GM21825 (cell line): Measurements from ENCODE around the gene GPR33.
"Not testable (repeated sequence)": the region's sequence is repeated elsewhere in the genome, so short reads cannot be mapped to it uniquely, and the experiment has no call there.

Experiments
- ATAC-seq: cut with Tn5 transposase; IDR thresholded peaks from one replicate; pipeline ENCODE4 v1.9.1; 2021; ENCODE audit warnings: mild to moderate bottlenecking, moderate library complexity; ENCODE audit not compliant: unreplicated experiment

GPR33 gene

DNA sequence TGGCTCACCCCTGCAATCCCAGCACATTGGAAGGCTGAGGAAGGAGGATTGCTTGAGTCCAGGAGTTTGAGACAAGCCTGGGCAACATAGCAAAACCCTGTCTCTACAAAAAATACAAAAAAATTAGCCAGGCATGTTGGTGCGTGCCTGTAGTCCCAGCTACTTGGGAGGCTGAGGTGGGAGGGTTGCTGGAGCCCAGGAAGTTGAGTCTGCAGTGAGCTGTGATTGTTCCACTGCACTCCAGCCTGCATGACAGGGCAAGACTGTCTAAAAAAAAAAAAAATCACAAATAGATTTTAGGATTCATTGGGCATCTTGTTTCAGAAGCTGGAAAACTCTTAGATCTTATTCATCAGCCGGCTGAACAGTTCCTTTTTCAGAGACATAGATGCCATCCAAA, 25.4 kb downstream of the GPR33 start:
- ATAC-seq, result not testable (repeated sequence)

DNA sequence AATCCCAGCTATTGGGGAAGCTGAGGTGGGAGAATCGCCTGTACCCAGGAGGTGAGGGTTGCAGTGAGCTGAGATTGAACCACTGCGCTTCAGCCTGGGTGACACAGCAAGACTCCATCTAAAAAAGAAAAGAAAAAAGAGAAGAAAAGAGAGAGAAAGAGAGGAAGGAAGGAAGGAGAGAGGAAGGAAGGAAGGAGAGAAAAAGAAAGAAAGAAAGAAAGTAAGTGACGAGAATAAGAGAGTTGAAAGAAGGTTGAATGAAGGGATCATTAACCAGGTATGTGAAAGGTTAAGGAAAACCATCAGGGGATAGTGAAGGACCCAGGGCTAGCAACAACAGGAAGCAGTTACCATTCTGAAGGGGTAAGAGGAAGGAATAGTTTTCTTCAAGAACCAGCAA, 26.3 kb downstream of the GPR33 start:
- ATAC-seq, result no peak

DNA sequence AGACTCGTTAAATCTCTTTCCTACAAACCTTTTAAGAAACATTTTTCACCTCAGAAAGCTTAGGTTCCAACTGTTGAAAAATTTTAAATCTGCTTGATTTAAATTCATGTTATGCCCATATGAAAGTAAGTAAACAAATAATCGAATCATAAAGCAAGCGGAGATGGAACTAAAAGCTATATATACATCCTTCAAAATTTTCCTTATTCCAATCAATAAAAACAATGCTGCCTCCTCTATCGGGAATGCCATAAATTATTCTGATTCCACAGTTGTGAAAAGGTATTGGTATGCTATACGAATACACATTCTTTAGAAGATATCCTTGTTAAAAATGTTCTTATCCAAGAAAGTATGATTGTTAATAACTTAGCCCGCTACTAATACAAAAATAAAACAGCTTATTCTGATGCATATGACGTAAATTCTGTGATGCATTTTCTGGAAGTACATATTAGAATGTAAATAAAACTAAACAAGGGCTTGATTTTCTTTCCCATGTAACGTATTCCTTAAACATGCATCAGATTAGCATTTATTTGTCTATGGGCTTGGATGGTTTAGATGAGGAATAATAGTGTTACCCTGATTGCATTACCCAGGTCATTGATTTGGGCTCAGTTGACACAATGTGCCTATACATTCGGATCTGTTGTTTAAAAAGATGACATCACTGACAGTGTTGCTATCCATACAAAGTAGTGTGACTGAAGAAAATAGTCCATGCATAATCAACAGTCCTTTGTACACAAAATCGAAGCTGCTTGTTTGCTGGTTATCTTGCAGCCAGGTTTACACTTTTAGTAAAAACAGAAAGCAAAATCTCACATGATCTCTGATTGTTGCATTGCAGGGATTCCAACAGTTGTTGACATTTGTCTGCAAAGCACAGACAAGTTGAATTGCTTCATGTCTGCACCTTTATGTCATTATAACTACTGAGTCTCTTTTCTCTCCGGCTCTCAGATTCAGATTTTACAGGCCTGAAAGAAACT, 29.9 kb downstream of the GPR33 start:
- no peak for ATAC-seq

DNA sequence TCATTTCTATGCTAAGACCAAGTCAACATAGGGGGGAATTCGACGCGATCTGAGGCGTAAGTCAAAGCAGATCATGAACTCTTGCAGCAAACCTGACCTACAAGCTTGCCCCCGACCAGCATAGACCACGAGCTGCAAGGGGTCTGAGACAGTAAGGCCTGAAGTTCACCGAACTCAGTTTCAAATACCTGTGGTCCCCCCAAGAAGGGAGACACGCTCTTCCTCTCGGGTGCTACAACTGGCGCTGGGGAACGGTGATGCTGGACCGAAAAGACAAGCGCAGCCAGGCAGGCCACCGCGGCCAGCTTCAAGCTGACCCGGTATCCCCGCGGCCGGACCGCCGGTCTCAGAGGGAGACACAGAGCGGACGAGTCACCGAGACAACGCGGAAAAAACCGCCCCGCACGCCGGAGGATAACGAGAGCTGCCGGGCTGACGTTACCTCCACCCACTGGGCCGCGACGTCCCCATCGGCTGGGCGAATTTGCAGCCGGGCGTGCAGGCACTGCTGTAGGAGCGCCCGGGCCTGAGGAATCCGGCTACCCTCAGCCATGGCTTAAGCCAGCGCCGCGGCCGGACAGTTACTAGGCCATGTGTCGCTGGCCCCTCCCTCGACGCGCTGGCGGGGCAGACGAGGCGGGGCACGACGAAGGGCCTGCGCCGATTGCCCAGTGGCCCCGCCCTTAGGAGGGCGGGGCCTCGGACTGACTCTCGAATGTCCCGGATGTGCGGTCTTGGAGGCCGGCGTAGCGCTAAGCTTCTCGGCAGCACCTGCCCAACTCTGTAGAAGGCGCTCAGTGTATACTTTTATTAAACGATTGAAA, 30.8 kb downstream of the GPR33 start, which contains the start of gene DTD2:
Gene DTD2 (minus strand): TSS at position 666 of the 824 bp plus-strand sequence. CDS start 113 bp downstream, at position 553.
- ATAC-seq, result peak; percentile 99

DNA sequence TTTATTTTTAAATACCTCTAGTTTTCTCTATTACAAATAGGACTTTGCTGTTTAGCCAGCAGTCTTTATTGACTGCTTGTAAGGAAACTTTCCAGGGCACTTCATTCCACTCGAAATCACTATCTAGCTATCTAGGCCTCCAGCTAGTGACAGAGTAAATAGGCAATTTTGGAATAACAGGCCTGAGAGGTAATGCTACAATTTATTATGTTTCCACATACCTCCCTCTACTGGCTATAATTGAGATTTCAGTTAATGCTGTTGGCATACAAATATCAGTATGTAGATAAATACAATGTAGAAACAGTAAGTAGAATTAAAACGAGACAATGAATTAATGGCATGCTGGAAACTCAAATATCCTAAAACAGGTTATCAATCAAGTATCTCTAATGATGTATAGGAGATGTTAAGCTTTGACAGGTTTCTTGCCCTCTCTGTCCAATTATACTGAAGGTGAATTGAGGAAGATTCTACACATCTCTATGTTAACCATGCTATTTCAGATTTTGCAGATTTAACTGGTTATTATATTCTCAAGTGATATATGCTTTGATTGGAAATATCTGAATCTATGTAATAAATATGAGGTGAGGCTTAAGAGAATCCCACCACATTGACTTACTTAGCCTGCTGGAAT, 37.7 kb downstream of the GPR33 start:
- no peak for ATAC-seq

DNA sequence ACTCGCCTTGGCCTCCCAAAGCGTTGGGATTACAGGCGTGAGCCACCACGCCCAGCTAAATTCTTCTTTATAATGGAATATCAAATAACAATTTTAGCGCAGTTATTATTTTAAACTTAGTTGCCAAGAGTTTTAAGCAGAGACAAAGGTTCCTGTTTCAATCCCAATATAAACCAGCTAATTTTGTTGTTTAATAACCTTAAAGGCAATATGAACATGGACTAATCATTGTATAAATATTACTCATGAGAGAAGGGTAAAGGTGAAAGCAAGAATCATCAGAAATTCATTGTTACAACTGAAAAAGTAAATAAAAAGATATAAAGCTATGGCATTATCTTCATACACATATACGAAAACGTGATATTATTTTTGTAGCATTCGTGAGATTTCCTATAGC, 38.7 kb downstream of the GPR33 start:
- ATAC-seq, result no peak

DNA sequence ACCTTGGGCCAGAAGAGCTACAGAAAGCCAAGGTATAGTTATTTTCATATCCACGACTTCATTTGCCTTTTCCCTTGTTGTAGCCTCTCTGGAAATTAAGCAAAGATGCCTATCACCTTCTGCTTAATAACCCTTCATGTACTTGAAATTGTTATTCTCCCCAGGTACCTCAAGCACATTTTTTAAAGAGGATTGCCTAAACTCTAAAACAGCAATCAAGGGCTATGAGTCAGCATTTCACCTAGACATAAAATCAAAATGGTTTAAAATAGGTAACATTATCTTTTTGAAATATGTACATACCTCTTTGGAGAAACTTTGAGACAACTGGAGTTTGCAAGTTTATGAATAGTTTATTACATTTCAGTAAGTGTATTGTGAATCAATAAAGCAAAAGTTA, 42.1 kb downstream of the GPR33 start:
- ATAC-seq, result no peak

DNA sequence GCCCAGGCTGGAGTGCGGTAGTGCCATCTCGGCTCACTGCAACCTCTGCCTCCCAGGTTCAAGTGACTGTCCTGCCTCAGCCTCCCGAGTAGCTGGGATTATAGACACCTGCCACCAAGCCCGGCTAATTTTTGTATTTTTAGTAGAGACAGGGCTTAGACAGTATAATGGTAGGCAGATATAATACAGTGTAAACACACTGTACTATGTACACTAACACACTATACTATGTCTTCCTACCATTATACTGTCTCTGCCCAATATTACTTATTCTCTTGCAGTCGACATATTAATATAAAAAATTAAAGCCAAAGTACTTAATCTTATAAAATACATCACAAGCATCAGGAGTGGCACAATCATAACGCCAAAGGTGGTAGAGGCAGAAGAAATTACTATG, 45.6 kb downstream of the GPR33 start:
- no peak for ATAC-seq

DNA sequence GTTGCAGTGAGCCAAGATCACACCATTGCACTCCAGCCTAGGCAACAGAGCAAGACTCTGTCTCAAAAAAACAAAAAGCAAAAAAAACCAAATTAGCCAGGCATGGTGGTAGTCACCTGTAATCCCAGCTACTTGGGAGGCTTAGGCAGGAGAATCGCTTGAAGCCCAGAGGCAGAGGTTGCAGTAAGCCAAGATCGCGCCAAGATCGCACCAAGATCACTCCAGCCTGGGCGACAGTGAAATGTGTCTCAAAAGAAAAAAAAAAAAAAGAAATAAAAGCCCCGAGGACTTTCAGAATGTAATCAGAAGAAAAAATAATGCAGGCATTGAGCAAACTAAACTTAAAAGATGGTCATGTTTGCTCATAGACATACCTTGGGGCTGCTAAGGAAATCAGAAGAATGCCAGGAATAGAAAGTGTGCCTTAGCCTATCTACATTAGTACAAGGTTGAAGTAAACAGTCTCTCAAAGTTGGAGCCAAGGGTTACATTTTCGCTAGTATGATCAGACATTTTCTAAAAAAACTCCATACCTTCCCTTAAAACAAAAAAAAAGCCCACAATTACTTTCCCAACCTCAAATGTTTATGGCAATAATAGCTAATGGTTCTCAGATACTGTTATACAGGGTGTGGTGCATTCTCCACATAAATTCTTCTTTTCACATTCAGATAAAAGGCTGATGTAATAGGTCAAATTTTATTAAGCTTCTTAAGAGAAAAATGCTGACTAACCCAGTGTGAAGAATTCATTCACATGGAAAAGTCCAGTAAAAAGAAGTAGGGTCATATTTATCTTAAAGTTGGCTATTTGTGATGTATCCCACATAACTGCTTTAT, 46.3 kb downstream of the GPR33 start:
- ATAC-seq, result no peak

DNA sequence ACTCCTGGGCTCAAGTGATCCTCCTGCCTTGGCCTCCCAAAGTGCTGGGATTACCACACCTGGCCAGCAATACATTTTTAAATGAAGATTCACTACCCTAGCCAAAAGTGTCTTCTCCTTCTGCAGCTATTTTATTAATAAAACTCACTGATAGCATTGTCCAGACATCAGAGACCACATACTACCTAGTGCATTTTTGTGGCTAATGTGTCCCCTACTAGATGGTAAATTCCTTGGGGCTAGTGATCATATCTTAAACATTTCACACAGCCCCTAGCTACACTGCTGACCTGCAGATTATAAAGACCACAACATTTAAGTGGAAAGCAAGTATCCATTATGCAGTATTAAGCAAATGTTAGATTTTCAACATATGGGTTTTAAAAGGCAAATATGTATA, 47.6 kb downstream of the GPR33 start:
- no peak for ATAC-seq

DNA sequence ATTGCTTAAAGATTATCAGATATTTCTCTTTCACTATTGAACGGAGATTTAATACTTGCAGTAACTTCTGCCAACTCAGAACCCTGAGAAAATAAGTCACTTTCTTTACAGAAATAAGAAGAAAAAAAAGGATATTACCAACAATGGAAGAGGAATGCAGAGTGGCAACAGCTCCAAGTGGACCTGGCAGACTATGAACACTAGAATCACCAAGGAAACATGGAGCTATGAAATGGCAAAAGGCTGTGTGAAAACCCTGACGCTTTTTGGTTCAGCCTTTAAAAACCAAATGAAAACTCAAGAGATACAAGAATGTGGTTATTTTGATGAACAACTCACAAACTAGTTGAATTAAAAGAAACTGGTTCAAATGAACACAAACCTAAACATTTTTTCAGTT, 48.3 kb downstream of the GPR33 start:
- no peak for ATAC-seq

DNA sequence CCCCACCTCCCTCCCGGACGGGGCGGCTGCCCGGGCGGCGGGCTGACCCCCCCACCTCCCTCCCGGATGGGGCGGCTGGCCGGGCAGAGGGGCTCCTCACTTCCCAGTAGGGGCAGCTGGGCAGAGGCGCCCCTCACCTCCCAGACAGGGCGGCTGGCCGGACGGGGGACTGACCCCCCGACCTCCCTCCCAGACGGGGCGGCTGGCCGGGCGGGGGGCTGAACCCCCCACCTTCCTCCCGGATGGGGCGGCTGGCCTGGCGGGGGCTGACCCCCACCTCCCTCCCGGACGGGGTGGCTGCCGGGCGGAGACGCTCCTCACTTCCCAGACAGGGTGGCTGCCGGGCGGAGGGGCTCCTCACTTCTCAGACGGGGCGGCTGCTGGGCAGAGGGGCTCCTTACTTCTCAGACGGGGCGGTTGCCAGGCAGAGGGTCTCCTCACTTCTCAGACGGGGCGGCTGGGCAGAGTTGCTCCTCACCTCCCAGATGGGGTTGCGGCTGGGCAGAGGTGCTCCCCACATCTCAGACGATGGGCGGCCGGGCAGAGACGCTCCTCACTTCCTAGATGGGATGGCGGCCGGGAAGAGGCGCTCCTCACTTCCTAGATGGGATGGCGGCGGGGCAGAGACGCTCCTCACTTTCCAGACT, 50.7 kb downstream of the GPR33 start:
- not testable (repeated sequence) for ATAC-seq

DNA sequence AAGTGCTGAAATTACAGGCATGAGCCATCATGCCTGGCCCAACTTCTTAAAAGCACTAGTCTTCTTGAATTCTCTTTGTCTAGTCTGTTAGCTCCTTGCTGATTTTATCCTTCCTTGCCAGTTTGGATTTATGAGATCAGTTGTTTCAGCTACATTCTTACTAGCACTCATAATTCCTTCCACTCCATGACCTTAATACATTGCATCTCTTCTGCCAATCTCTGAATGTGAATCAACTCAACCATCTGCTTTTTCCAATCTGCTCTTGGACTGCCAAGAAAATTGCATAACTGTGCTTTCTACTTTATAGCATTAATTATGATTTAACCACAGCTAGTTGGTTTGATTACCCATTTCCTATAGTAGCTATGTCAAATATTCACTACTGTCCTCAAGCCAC, 52.6 kb downstream of the GPR33 start:
- ATAC-seq, result no peak
